ENCODE measurements around the gene PPM1B.
A peak's percentile ranks its signal among the peaks of the same experiment; 100 is the strongest.

PPM1B gene

DNA sequence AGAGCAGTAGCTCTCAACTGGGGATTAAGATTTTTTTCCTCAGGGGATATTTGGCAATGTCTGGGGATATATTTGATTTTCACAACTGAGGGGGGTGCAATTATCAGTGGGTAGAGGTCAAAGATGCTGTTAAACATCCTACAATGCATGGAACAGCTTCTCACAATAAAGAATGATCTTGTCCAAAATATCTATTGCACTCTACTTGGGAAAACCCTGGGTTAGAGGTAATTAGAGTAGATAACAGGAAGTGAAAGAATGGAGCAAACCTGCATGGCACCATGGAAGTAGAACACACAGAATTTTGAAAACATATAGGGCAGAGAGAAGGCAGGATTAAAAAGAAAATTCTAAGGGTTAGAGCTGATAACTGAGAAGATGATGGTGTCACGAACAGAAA lies 26.4 kb upstream of the PPM1B start:
- H3K36me3 Mint-ChIP-seq, result no peaks in the 10 kb centered on the region
- ATAC-seq, result no peak
- H3K27me3 Mint-ChIP-seq, result peaks cover 24% of the 10 kb centered on the region
- no peaks in the 10 kb centered on the region for H3K9me3 Mint-ChIP-seq
- no peak overlapping the region for H3K27ac Mint-ChIP-seq
- H3K4me1 Mint-ChIP-seq, result no peaks in the 10 kb centered on the region
- H3K4me3 Mint-ChIP-seq, result no peak overlapping the region

DNA sequence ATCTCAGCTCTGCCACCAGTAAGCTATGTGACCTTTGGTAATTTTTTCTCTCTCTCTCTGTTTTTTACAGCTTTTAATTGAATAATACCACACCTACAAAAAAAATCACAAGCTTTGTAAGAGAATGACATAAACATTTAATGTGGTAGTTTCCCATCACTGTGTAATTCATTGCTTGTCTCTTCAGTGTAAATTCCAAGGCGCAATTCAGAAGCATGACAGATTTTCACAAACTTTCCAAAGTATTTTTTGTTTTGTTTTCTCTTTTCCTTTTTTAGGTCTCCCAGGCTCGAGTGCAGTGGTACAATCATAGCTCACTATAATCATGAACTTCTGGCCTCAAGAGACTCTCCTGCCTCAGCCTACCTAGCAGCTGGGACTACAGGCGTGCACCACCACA lies 25.0 kb upstream of the PPM1B start:
- H3K36me3 Mint-ChIP-seq, result no peaks in the 10 kb centered on the region
- H3K4me1 Mint-ChIP-seq, result no peaks in the 10 kb centered on the region
- peaks cover 24% of the 10 kb centered on the region for H3K27me3 Mint-ChIP-seq
- no peak overlapping the region for H3K4me3 Mint-ChIP-seq
- H3K9me3 Mint-ChIP-seq, result no peaks in the 10 kb centered on the region
- no peak overlapping the region for H3K27ac Mint-ChIP-seq
- ATAC-seq, result no peak

DNA sequence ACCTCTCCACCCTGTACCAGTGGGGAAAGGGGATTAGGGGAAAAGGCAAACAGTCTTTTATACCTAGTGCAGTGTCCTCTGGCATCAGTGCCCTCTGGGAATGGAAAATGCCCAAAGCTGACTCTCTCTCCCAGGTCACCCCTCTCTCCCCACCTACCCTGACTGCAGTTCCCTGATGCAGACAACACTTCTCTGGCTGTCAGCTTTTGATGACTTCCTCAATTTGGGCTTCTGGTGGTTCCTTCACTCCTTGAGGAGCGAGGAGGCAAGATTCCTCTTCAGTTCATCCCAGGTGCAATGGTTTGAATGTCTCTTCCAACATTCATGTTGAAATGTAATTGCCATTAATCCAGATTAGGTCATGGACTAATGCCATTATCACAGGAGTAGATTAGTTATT lies 19.7 kb upstream of the PPM1B start:
- Mint-ChIP-seq H3K27me3 (peaks cover 11% of the 10 kb centered on the region), H3K9me3 (no peaks in the 10 kb centered on the region), H3K4me1 (no peaks in the 10 kb centered on the region), H3K36me3 (no peaks in the 10 kb centered on the region), H3K4me3 (no peak overlapping the region), H3K27ac (no peak overlapping the region)
- ATAC-seq, result no peak

DNA sequence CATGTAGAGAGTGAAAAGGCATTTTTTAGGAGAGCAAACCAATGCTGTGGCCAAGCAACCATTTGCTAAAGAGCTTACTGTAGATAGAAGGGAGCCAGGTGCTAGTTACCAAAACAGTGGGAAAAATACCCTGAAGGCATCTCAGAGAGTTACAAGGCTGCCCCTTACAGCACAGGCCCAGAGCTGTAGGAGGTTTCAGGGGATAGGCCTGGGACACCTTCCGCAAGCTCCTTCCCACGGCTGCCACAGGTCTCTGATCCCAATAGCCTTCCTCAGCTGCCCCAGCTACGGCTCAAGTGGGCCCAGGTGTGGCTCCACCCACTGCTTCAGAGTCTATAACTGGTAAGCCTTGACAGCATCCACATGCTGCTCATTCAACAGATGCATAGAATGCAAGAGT lies 18.2 kb upstream of the PPM1B start:
- peaks cover 11% of the 10 kb centered on the region for H3K27me3 Mint-ChIP-seq
- H3K4me1 Mint-ChIP-seq, result no peaks in the 10 kb centered on the region
- H3K27ac Mint-ChIP-seq, result no peak overlapping the region
- no peaks in the 10 kb centered on the region for H3K36me3 Mint-ChIP-seq
- ATAC-seq, result no peak
- H3K9me3 Mint-ChIP-seq, result no peaks in the 10 kb centered on the region
- H3K4me3 Mint-ChIP-seq, result no peak overlapping the region

DNA sequence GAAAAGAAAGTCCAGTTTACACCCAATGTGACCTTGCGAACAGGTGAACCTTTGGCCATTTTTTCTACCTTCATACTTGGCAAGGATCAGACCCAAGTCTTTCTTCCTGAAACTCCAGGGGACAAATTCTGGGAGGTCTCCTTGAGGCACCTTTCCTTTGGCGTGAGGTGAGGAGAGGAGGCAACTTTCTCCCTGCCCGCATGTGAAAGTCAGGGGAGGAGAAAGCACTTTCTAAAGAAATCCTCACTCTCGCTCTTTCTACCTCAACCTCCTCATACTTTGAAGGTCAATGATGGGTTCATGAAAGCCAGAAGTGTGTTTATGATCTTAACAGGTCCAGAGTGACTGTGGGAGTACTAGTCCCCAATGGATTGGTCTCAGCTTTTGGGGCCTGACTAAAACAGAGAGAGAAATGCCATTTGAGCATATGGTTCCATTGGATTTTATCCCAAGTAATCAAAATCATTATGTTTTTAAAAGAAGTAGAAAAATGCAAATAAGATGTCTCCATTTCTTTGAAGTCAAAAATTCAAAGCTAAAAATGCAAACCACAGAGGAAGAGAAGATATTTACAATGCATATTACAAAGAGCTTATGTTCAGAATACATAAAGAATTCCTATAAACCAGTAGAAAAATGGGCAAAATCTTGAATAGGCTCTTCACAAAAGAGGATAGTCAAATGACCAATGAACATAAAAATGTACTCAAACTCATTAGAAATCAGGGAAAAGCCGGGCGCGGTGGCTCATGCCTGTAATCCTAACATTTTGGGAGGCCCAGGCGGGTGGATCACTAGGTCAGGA lies 15.6 kb upstream of the PPM1B start:
- Mint-ChIP-seq H3K4me3 (no peak overlapping the region), H3K36me3 (no peaks in the 10 kb centered on the region), H3K4me1 (no peaks in the 10 kb centered on the region), H3K9me3 (no peaks in the 10 kb centered on the region), H3K27ac (no peak overlapping the region), H3K27me3 (peaks cover 11% of the 10 kb centered on the region)
- ATAC-seq, result no peak

DNA sequence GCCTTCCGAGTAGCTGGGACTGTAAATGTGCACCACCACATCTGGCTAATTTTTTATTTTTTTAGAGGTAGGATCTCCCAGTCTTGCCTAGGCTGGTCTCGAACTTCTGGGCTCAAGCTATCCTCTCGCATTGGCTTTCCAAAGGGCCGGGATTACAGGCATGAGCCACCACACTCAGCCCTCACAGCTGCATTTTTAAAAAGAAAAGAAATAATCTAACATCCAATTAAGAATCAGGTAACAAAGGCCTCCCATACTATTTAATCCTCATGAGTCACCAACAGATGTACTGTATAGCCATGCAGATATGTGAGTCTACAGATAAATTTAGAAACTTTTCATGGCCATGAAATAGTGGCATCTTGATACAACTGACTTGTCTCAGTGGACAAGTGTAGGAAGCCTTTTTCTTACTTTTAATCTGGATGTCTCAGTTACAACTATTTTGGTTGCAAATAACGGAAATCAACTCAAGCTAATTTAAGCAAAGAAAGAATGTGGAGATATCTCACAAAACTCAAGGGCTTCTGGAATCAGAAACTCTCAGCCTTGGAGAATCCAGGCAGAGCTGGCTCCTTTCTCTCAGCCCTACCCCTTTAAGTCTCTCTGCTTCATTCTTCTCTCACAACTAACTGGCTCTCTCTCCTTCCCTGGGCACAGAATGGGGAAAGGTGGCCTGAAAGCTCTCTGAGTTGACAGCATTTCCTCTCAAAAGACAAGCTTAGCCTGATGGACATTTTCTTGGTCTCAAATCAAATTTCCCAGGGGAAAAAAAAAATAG lies 12.8 kb upstream of the PPM1B start:
- Mint-ChIP-seq H3K27me3 (no peaks in the 10 kb centered on the region), H3K4me3 (no peak overlapping the region), H3K4me1 (no peaks in the 10 kb centered on the region), H3K36me3 (no peaks in the 10 kb centered on the region), H3K9me3 (no peaks in the 10 kb centered on the region), H3K27ac (no peak overlapping the region)
- ATAC-seq, result no peak

DNA sequence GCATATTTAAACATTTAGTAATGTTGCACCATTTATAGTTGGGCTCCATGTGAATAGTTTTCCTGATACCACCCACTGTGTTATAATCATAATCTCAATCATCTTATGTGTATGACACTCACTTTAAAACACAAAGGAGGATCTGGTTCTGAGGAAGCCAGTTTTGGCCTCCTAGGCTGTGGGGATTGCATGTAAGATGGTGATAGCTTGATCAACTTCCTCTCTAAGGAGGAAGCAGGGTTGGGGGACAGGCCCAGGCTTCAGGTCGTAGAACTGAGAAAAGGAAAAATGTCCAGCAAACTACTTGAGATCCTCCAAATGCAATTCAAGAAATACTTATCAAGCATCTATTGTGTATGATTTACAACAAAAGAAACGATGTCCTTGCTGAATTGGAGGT lies 4.9 kb upstream of the PPM1B start:
- Mint-ChIP-seq H3K9me3 (no peaks in the 10 kb centered on the region), H3K27ac (no peak overlapping the region), H3K4me3 (no peak overlapping the region), H3K36me3 (no peaks in the 10 kb centered on the region), H3K4me1 (peaks cover 8% of the 10 kb centered on the region), H3K27me3 (no peaks in the 10 kb centered on the region)
- no peak for ATAC-seq

DNA sequence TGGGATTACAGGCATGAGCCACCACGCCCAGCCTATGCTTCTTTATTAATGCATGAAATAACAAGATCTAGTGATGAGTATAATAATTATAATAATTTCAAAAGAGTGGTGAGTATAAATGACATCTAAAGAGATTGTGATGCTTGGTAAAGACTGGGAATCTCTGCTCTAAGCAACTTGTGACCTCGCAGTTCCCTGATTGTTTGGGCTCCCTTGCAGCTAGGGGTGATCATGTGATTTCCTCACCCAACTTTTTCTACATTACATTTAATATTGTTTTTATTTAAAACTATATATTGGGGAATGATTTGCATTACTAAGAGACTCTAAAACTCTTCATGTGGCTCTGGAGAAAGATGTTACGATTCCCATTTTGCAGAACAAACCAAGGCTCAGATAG lies 4.1 kb upstream of the PPM1B start:
- ATAC-seq, result no peak
- Mint-ChIP-seq H3K27ac (no peak overlapping the region), H3K27me3 (no peaks in the 10 kb centered on the region), H3K36me3 (no peaks in the 10 kb centered on the region), H3K4me3 (no peak overlapping the region), H3K4me1 (peaks cover 8% of the 10 kb centered on the region), H3K9me3 (no peaks in the 10 kb centered on the region)

DNA sequence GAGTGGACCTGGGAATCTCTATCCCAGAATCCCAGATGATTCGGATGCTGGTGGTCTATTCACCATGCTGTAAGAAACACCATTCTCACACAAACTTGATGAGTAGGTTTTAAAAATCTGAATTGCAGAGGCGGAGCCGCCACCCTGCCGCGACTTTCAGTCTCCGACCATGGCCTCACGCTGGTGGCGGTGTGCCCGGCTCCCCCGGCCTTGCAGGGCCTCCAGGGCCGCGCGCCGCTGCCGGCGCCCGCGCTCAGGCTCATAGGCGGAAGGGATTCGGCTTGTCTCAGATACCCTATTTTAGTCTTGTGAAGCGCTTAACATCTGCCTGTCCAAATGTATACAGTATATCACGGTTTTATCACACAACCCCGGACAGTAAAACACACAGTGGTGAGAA lies 2.6 kb upstream of the PPM1B start:
- no peaks in the 10 kb centered on the region for H3K27me3 Mint-ChIP-seq
- H3K4me3 Mint-ChIP-seq, result no peak overlapping the region
- H3K27ac Mint-ChIP-seq, result no peak overlapping the region
- peaks cover 19% of the 10 kb centered on the region for H3K4me1 Mint-ChIP-seq
- ATAC-seq, result no peak
- H3K9me3 Mint-ChIP-seq, result no peaks in the 10 kb centered on the region
- no peaks in the 10 kb centered on the region for H3K36me3 Mint-ChIP-seq

DNA sequence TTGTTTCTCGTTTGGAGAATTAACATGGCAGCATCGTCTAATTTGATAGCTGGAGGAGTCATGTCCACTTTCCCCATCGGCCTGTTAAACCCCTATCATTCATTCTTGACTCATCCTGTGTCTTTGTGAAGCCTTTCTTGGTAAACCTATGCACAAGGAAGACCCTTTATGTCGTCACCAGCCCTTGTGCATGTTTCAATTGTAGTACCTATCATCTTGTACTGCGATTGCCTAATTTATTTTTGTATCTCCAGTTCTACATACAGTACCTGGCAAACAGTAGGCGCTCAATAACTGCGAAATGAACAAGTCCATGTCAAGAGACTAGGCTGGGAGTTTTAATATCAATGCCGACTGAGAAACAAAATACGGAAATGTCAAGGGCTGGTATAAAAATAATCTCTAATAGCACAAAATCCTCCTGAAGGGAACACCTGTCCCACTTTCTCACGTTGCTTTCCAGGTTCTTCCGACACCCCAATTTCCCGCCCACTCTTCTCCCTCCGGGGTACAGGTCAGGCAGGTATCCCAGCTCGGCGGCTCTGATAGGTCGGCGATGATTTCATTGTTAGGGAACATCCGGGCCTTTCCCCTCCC lies 1.3 kb upstream of the PPM1B start:
- Mint-ChIP-seq H3K36me3 (no peaks in the 10 kb centered on the region), H3K4me3 (peak overlapping the region; percentile 100), H3K27me3 (no peaks in the 10 kb centered on the region), H3K9me3 (no peaks in the 10 kb centered on the region), H3K4me1 (peaks cover 25% of the 10 kb centered on the region), H3K27ac (peak overlapping the region; percentile 95)
- ATAC-seq, result no peak

DNA sequence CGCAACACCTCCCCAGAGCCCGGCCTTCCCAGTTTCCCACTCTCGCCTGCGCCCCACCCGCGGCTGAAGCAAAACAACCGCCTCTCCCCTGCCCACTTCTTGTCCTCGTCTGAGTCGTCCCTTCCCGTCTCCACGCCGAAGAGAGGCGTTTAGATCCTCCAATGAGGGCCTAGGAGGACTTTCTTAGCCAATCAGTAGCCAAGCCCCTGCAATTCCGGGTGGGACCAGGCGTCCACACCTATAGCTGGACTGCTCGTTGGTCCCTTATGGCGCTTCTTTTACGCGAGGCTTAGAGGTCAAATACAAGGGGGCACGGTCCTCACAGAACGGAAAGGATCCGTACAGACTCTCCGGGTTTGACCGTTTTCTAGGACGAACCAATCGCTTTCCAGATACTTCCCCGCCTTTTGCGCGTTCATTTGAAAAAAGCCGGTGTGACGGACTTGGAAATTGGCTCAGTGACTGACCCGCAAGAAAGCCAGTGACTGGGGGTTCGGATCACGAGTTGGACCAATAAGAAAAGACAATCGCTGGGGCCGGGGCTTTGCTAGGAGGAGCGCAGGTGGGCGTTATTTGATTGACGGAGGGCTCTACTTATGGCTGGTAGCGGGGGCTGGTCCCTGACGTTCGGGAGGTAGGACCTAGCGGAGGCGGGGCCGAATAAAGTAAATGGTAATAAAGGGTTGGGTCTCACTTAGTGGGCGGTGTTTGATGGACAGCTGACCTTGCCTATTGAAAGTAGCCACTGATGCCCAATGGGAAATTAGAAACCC lies 581 bp upstream of the PPM1B start:
- H3K9me3 Mint-ChIP-seq, result no peaks in the 10 kb centered on the region
- ATAC-seq, result peak; percentile 93
- no peaks in the 10 kb centered on the region for H3K27me3 Mint-ChIP-seq
- peak overlapping the region; percentile 95 for H3K27ac Mint-ChIP-seq
- H3K4me1 Mint-ChIP-seq, result peaks cover 32% of the 10 kb centered on the region
- no peaks in the 10 kb centered on the region for H3K36me3 Mint-ChIP-seq
- H3K4me3 Mint-ChIP-seq, result peak overlapping the region; percentile 100

DNA sequence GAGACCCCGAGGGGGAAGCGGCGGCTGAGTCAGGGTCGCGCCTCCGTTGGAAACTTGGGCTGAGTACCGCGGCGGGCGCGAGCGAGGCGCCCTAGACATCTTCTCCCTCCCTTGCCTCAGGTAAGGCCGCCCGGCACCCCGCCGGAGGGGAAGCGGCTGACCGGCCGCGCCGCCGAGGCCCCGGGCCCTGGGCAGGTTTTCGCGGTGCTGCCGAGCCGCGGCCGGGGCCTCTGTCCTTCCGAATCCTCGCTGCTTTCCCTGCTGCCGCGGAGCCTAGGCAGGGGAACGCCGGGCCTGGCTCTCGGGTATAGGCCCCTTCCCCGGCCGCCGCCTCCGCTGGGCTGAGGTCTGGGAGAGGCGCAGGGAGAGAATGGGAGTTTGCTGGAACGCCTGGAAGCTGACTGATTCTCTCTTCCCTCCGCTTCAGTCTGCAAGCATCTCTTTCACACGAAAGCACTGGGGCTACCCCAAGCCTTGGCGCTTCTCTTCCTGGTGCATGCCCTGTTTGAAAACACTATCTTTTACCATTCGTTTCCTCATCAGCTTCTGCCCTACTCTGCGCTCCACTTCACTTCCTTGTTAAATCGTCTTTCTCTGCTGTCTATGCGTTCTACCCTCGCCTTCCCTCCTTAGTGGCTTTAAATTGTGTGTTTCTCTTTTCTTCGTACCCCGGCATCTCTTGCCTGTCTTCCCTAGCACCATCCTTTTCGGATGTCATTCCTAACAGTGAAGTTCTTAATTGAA lies 652 bp downstream of the PPM1B start:
- no peaks in the 10 kb centered on the region for H3K27me3 Mint-ChIP-seq
- H3K36me3 Mint-ChIP-seq, result no peaks in the 10 kb centered on the region
- H3K9me3 Mint-ChIP-seq, result no peaks in the 10 kb centered on the region
- peak overlapping the region; percentile 95 for H3K27ac Mint-ChIP-seq
- H3K4me1 Mint-ChIP-seq, result peaks cover 39% of the 10 kb centered on the region
- peak overlapping the region; percentile 100 for H3K4me3 Mint-ChIP-seq
- peak; percentile 22 for ATAC-seq

DNA sequence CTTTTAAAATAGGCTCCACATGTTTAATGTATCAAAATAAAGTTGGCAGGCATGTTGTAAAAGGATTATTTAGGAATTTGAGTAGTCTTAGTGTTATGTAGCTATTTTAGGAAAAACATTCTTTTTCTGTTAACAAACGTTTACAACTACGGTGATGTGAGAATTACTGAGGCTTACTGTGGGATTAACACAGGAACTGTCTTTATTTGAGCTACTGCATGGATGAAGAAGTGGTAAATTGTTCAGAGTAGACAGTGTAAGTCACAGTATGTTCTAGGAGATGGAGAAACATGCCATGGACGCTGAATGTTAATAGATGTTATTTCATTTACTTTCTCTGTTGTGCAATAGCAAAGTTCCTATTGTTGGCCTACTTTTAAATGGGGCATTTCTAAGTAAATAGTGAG lies 1.6 kb downstream of the PPM1B start:
- Mint-ChIP-seq H3K4me1 (peaks cover 49% of the 10 kb centered on the region), H3K27me3 (no peaks in the 10 kb centered on the region), H3K9me3 (no peaks in the 10 kb centered on the region), H3K4me3 (peak overlapping the region; percentile 100), H3K27ac (peak overlapping the region; percentile 95), H3K36me3 (peaks cover 4% of the 10 kb centered on the region)
- ATAC-seq, result no peak

DNA sequence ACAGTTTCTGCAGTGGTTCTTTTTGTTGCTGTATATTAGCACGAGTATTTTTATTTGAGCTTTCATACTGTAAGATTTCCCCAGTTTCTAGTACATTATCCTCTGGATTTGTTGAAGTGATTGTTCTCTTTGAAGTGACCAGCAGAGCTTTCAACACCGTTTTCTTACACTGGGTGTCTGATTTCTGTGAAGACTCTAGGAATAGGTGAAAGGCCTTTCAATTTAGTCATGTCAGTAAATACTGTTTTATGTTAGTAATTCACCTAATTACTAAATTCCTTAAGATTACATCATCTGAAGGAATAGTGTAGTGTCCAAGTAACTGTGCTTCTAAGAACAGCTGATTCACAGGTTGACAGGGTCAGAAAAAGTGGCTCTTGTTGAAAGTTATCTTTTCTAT lies 2.3 kb downstream of the PPM1B start:
- peaks cover 56% of the 10 kb centered on the region for H3K4me1 Mint-ChIP-seq
- no peaks in the 10 kb centered on the region for H3K9me3 Mint-ChIP-seq
- ATAC-seq, result no peak
- no peak overlapping the region for H3K27ac Mint-ChIP-seq
- H3K27me3 Mint-ChIP-seq, result no peaks in the 10 kb centered on the region
- peaks cover 10% of the 10 kb centered on the region for H3K36me3 Mint-ChIP-seq
- peak overlapping the region; percentile 100 for H3K4me3 Mint-ChIP-seq
